A549 treated with dexamethasone at 1 μM for 4 hours (cell line): ENCODE data around the gene C5orf47. TPM values are rescaled to one million over a fixed set of nuclear protein-coding genes. Genes with fewer than 3 reads are reported as not detected.

ENCODE experiments used
- total RNA-seq: library from RNA; stranded (reverse); fragments of 200-300 nt; extraction: Qiagen RNA extraction; gene quantifications from 5 replicates; pipeline ENCODE4 v1.2.3, GENCODE V29; 2022

Gene C5orf47
- 0.03 to 0.08 TPM (median 0.06 TPM) in 4 of 5 replicates, not detected in the other for total RNA-seq

GRCh38 chr5:173988554-173989431 is at the start of gene C5orf47:
TSS of gene C5orf47 (plus strand) at chr5:173989170. CDS start at chr5:173989264, 94 bp downstream.

DNA sequence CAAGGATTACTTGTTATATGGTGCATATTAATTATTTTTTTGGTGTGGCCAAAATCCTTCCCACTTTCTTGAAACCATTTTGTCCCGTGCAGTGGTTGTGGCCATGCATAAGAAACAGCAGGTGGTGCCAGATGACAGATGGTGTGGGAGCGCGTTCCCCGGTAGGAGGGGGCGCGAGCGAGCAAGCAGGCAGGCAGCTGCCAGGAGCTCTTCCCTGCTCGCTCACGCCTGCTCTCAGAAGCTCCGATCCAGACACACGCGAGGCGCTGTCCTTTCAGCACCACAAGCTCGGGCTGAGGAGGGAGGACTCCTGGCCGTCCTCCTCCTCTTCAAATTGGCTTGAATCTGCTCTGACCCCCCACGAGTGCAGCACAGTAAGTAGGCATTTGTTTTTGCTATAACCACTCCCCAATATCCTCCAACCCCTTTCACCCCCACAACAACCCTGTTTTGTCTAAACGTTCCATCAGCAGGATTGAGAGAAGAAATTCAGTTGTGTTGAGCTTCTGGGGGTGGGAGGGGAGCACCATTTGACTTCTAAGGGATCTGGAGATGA is 56.6 kb downstream of the C5orf47 start, which contains the start of gene NSG2:
Gene NSG2 (plus strand): TSS at position 237 of the 556 bp plus-strand sequence. CDS start 1,050 bp downstream, outside the sequence.

Other genes starting within 250 kb of the C5orf47 start
- 19.0 to 40.3 TPM (median 33.9 TPM) in 5 replicates for gene CPEB4, start 100.8 kb upstream of the C5orf47 start, total RNA-seq
- gene NSG2, start 56.5 kb downstream of the C5orf47 start, total RNA-seq: 0.07 TPM in 1 of 5 replicates, not detected in the others